IPS-15b (cell line): Measurements from ENCODE around the gene LGALSL.

Experiments used
- H3K27me3 ChIP-seq: one replicate; pipeline ENCODE4 v1.6.1; 2013; ENCODE audit warnings: low read length; ENCODE audit not compliant: control insufficient read depth, insufficient read depth
- H3K36me3 ChIP-seq: one replicate; pipeline ENCODE4 v1.6.1; 2013; ENCODE audit warnings: low read length; ENCODE audit not compliant: control insufficient read depth, insufficient read depth
- H3K4me1 ChIP-seq: one replicate; pipeline ENCODE4 v1.6.1; 2013; ENCODE audit warnings: mild to moderate bottlenecking, low read length; ENCODE audit not compliant: control insufficient read depth, insufficient read depth
- H3K4me3 ChIP-seq: one replicate; pipeline ENCODE4 v1.5.1; 2013; ENCODE audit warnings: low read depth, low read length
- H3K9ac ChIP-seq: one replicate; pipeline ENCODE4 v1.6.1; 2013; ENCODE audit warnings: low read depth, mild to moderate bottlenecking, low read length
- H3K9me3 ChIP-seq: one replicate; pipeline ENCODE4 v1.6.1; 2013; ENCODE audit warnings: mild to moderate bottlenecking, low read length; ENCODE audit not compliant: control insufficient read depth, insufficient read depth

Gene LGALSL

DNA sequence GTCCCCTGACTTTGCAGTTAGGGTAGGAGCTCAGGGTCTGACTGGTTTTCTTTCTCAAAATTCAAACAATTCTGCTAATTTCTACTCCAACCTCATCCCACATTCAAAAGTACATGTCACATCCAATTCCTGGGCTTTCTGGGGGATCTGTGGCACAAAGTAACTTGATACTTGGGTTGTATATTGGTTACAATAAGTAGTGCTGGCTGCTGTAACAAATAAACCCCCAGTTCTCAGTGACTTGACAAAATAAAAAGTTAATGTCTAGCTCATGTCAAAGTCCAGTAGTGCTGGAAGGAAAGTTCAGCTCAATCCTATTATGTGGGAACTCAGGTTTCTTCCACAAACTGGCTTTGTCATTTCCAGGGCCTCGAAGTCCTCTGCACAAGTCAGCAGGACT, 23.1 kb downstream of the LGALSL start:
- Histone ChIP-seq H3K27me3 (no peaks in the 10 kb centered on the region), H3K4me1 (peaks cover 8% of the 10 kb centered on the region)

DNA sequence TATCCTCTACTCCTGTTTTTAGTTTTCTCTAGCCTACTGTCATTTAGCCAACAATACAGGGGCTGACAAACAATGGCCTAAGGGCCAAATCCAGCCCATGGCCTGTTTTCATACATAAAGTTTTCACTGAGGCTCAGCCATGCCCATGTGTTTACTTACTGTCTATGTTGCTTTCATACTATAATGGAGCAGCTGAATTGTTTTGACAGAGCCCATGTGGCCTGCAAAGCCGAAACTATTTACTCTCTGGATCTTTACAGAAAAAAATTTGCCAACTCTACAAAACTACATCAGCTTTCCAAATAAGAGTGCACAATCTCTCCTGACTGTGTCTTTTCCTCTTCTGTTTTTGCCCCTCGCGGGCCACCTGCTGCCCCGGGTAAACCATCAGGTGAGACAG, 24.0 kb downstream of the LGALSL start:
- no peaks in the 10 kb centered on the region for H3K9me3 ChIP-seq
- peaks cover 8% of the 10 kb centered on the region for H3K4me1 ChIP-seq
- H3K36me3 ChIP-seq: no peaks in the 10 kb centered on the region
- H3K4me3 ChIP-seq: no peak overlapping the region
- H3K9ac ChIP-seq: no peak overlapping the region
- H3K27me3 ChIP-seq: no peaks in the 10 kb centered on the region

More for the DNA sequence above, 23.1 kb downstream of the LGALSL start:
- no peak overlapping the region for H3K9ac ChIP-seq
- no peak overlapping the region for H3K4me3 ChIP-seq
- H3K36me3 ChIP-seq: no peaks in the 10 kb centered on the region
- no peaks in the 10 kb centered on the region for H3K9me3 ChIP-seq

DNA sequence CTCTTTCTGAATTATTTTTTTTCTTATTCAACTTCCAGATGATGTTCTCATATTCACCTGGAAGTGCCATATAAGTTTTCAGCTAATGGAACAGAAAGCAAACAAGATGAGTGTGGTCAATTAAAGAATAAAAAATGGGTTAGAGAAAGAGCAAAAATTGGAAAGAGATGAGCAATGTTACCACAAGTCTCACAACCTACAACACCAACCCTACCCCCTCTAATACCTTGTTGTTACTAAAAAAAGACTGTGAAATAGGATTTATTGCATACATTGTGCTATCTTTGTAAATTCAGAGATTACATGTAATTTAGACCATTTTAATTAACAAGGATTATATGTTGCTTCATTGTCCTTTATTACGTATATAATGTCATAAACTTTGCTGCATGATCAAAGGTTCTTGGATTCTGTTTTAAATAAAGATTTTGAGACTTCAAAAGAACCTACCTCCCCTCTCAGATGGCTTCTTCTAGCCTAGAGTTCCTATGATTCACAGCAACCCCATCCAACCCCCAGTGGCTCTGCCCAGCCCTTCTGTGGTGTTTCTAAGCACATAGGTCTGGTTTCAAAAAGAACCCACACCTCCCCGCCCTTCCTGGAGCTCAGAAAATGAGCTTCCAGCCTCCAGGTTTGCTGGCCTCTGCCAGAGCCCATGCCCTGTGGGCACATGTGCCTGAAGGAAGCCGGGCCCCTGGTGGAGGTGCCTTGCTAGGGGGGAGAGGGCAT, 24.7 kb downstream of the LGALSL start:
- Histone ChIP-seq H3K36me3 (no peaks in the 10 kb centered on the region), H3K4me1 (peaks cover 8% of the 10 kb centered on the region), H3K9me3 (no peaks in the 10 kb centered on the region), H3K9ac (no peak overlapping the region), H3K4me3 (no peak overlapping the region), H3K27me3 (no peaks in the 10 kb centered on the region)

DNA sequence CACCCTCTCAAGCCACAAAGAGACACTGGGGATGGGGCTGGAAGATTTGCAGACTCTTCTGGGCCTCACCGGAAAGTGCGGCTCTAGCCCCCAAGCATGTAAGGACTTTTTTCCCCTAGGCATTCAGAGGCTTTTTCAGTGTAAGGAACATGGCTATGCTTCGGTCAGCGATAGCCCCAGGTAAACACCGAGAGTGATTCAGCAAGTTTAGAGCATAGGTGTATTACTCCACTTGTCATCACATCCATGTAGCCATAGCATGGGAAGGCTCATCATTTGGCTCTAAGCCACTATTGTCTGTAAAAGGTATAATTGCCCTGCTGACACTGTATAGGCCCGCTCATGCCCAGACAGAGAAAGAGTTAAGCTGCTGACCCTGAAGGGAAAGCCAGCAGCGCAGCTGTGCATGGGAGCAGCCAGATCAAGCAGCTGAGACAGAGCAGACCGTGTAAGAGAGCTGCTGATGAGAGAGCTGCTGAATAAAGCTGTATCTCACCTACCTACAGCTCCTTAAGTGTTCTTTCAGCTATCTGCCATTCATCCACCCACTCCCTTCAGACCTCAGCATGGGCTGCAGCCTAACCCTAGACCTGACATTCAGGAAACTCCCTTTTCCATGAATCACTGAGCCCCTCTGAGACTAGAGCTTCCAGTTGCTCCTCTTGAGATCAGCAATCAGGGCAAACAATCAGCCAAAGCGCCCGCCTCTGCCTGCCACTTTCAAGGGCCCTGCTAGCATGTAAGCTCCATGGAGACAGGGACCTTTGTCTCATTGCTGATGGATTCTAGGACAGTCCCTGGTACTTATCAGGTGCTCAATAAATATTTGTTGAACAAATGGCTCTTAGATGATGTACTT, 25.5 kb downstream of the LGALSL start:
- Histone ChIP-seq H3K9me3 (no peaks in the 10 kb centered on the region), H3K4me1 (peaks cover 3% of the 10 kb centered on the region), H3K36me3 (no peaks in the 10 kb centered on the region), H3K4me3 (no peak overlapping the region), H3K27me3 (no peaks in the 10 kb centered on the region), H3K9ac (no peak overlapping the region)

GRCh38 chr2:64481665-64482064, 27.7 kb downstream of the LGALSL start:
- Histone ChIP-seq H3K4me1 (no peaks in the 10 kb centered on the region), H3K27me3 (no peaks in the 10 kb centered on the region), H3K4me3 (no peak overlapping the region), H3K9ac (no peak overlapping the region), H3K36me3 (no peaks in the 10 kb centered on the region), H3K9me3 (no peaks in the 10 kb centered on the region)

DNA sequence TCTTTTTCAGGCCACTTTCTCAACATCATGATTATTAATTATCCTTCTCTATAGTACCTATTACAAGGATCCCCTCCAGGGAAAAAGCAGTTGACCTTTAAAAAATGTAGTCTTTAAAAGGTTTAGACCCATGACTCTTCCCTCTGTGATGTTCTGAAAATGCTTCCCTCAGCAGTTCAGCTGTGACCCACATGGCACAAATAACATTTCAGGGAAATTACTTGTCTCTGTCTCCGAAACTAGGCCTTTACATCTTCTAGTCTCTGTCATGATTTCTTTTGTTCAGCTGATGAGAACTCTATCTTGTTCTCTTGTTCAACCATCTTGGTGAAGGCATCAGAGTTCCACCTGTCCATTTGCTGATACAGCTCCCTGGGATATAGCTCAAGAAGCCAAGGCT, 28.3 kb downstream of the LGALSL start:
- Histone ChIP-seq H3K4me3 (no peak overlapping the region), H3K27me3 (no peaks in the 10 kb centered on the region), H3K4me1 (no peaks in the 10 kb centered on the region), H3K9ac (no peak overlapping the region), H3K36me3 (no peaks in the 10 kb centered on the region), H3K9me3 (no peaks in the 10 kb centered on the region)

- Histone ChIP-seq H3K9me3 (no peaks in the 10 kb centered on the region), H3K36me3 (no peaks in the 10 kb centered on the region), H3K4me3 (no peak overlapping the region), H3K27me3 (no peaks in the 10 kb centered on the region), H3K4me1 (no peaks in the 10 kb centered on the region), H3K9ac (no peak overlapping the region)
Observed at GRCh38 chr2:64482765-64483504, 29.0 kb downstream of the LGALSL start.

- no peaks in the 10 kb centered on the region for H3K36me3 ChIP-seq
- H3K4me3 ChIP-seq: no peak overlapping the region
- H3K27me3 ChIP-seq: no peaks in the 10 kb centered on the region
- no peaks in the 10 kb centered on the region for H3K9me3 ChIP-seq
- no peak overlapping the region for H3K9ac ChIP-seq
- peaks cover 5% of the 10 kb centered on the region for H3K4me1 ChIP-seq
Observed at GRCh38 chr2:64485331-64485730, 31.4 kb downstream of the LGALSL start.

GRCh38 chr2:64485961-64486360, 32.0 kb downstream of the LGALSL start:
- H3K4me3 ChIP-seq: no peak overlapping the region

GRCh38 chr2:64487256-64488049, 33.5 kb downstream of the LGALSL start:
- Histone ChIP-seq H3K4me1 (peaks cover 6% of the 10 kb centered on the region), H3K27me3 (no peaks in the 10 kb centered on the region), H3K4me3 (no peak overlapping the region), H3K9me3 (no peaks in the 10 kb centered on the region), H3K9ac (no peak overlapping the region), H3K36me3 (no peaks in the 10 kb centered on the region)

More at GRCh38 chr2:64485961-64486360, 32.0 kb downstream of the LGALSL start:
- Histone ChIP-seq H3K36me3 (no peaks in the 10 kb centered on the region), H3K27me3 (no peaks in the 10 kb centered on the region), H3K4me1 (peaks cover 5% of the 10 kb centered on the region), H3K9ac (no peak overlapping the region), H3K9me3 (no peaks in the 10 kb centered on the region)
